ENCODE data around the gene WNT16.

The WNT16 gene

DNA sequence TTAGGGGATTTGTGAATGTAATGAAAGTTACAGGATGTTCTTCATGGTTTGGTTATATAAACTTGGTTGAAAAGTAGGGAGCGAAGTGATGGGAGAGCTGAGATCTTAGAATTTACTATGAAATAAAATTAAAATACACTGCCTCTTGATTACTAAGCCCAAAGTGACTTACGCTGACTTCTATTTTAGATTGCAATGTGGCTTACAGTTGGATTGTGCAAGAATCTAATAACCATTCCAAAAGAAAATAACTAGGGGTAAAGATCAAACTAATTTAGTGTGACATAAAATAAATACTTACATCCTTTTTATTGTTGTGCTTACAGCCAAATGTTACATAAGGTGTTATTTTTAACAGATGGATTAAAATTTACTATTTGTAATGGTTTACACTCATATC lies 15.3 kb downstream of the WNT16 start:
- no peak for DNase-seq (ENCODE audit: low read depth)

DNA sequence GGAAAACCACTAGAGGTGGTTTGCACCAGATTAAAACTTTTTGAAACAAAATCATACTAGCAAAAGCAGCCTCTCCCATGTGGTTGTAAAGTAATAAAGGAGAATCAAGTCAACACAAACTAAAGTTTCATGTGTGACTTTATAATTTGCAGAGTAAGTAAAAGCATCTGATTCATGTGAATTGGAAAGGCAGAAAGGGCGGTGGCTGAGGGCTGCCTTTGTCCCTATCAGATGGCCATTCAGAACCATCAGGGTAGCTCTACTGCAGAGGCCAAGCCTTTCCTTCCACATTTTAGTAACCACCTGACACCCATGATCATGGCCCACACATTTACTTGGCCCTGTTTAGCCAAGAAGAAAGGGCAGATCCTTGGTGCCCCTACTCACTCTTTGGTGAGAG lies 15.7 kb downstream of the WNT16 start:
- no peak for DNase-seq (ENCODE audit: low read depth)

DNA sequence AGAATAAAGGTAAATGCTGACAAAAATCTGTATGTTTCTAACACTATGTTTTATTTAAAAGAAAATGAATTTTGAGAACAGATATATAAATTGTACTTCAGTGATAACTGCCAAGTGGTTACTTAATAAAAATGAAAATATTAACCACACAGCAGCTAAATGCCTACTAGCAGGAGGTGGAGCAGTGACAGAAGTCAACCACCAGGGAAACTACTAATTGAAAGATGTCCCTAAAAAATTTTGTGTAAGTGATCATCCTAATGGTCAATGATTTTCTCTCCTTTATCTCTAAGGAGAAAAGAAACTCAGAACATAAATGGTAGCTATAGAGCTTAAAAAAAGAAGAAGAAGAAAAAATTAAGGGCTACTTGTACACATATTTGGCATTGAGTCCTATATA lies 22.9 kb downstream of the WNT16 start:
- no peak for DNase-seq (ENCODE audit: low read depth)

DNA sequence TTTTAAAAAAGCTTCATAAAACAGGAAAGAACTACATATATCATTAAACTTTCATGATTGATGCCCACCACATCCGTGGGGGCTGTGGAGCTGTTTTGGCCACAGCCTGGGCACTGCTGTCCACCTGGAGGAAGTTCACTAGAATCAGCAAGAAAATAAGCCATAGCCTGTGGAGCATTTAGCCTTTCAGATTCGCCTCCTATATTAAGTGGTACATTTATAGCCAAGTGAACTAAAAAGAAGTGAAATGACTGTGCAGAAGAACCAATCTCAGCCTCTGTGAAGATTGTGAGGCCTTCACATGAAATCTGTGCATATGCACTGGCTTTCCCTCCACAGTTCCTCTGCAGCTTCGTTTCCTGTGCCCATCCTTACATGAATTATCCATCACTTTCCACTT lies 23.5 kb downstream of the WNT16 start:
- no peak for DNase-seq (ENCODE audit: low read depth)

DNA sequence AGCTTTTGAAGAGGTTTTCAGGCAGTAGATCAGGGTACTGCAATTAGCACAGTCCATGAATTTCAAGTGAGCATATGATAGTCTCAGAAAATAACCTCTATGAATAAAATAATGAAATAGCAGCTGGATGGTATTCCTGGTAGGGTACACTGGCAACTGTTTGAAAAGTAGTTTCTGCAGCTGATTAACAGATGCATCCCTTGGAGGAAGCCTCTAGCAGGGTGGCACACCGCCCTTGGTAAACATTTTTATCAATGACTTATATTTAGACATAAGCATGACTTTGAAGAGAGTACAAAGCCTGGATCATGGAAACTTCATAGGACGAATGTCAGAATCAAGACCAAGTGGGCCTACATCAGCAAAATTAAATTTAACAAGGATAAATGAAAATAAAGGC lies 26.8 kb downstream of the WNT16 start:
- DNase-seq (ENCODE audit: low read depth) = no peak

DNA sequence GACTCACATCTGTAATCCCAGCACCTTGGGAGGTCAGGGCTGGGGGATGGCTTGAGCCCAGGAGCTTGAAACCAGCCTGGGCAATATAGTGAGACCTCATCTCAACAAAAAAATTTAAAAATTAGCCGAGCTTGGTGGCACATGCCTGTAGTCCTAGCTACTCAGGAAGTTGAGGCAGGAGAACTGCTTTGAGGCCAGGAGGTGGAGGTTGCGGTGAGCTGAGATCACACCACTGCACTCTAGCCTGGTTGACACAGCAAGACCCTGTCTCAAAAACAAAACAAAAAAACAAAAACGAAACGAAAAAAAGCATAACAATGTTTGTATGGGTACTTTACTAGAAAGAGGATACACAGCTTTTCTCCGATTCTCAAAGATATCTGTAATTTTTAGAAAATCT lies 31.8 kb downstream of the WNT16 start:
- no peak for DNase-seq (ENCODE audit: low read depth)

DNA sequence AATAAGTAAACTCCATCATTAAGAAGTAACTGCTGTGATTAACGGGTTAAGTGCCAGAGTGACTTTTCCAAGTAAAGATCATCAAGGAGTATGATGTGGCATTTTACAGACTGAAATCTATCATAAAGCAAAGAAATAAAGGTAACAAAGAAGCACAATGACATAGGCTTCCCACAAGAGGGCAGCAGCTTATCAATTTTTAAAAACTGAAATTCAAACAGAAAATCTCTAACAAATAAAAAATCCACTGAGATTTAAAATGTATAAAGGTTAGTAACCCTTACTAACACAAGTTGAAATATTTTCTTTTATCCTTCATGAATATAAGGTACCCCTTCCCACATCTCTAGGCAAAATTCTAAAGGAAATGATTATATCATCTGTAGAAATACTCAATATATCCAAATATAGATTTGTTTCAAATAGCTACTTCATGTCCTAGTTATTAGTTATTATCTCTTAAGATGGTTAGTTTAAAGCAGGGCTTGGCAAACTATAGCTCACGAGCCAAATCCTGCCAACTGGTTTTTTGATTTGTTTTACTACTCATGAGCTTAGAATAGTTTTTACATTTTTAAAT lies 38.1 kb downstream of the WNT16 start:
- peak; percentile 3 for DNase-seq (ENCODE audit: low read depth)

DNA sequence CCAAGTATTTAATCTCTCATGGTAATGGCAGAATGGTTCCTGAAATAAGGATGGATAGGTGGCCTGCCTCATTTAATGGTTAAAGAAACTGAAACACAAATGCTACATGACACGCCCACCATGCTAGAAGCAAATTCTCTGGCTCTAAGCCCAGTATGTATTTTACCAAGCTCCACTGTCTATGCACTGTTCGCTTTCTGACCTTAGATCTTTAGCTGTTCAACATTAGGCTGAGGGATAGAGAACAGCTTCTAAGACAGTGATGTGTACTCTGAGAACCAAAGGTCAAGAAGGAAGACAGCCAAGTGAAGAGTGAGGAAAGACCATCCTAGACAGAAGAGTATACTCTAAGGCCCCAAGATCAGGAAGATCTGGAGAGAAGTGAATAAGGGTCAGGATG lies 40.7 kb downstream of the WNT16 start:
- no peak for DNase-seq (ENCODE audit: low read depth)

DNA sequence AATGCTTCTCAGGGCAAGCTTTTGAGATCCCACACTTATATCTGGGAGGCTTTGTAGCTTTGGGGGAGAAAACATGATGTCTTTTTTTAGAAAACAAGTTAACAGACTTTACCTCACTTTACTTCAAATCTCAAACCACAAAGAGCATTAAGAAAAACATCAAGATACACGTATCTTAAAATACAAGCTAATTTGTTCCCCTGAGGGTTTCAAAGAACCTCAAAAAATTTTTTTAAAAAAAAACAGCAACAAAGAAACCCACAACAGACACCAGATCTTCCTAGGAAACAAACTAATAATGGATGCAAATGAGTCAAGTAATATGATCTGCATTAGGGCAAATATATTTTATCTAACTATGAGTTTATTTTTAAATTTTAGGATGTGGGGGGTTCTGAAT lies 42.6 kb downstream of the WNT16 start:
- DNase-seq (ENCODE audit: low read depth) = no peak

DNA sequence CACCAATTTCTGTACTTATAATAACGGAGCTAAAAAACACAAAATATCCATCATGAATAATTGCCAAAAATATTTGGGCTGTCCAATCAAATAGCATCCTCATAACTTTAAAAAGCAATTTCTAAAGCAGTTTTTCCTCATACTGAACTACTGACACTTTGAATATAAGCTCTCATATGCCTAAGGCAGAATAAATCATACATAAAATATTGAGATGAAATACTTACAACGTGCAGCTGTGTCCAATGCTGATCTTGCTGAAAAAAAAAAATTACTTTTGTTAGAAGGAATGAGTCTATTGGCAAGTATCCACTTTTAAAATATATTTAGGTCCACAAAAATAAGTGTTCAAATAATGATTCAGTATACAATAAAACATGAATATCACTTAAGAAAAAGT lies 43.1 kb downstream of the WNT16 start:
- DNase-seq (ENCODE audit: low read depth) = no peak

DNA sequence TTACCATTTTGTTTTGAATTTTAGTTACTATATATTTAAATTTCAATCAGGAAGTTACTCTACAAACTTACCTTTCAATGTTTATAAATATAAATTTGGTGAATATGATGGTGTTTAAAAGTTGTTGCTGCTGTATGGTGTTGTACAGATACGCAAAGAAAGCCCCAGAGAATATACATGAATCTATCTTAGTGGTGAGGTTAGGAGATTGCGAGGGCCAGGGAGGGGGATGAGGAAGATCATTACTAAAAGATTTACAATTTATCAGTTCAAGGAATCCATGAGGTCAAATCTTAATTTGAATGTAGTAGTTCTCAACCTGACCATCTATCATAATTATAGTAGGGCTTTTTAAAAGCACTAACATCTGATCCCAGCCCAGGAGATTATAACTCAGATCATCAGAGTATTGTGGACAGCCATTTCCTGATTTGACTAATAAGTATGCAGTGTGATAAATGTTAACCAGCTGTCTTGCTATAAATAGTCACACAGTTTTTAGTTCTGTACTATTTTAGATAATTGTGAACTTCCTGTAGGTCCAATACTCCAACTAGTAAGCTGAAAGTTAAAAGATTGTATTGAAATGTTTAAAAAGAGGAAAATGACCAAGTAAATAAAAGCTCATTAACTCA lies 43.7 kb downstream of the WNT16 start:
- DNase-seq (ENCODE audit: low read depth) = no peak

DNA sequence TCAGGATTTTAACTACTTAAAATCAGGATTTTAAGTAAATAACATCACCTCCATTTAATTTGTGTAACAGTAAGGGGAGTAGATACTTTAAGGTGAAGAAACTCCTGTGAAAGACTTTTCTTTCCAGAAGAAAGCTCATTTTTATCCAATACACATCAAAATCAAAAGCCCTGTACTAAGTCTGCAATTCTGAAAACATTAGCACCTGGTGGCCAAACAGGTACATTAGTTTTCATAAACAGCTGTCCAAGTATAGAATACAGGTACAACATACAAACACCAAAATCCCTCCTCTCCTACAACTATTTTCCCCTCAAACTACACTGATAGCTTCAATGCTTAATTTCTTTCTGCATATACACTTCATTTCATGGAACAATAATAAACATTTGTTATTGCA lies 44.4 kb downstream of the WNT16 start:
- DNase-seq (ENCODE audit: low read depth) = no peak

DNA sequence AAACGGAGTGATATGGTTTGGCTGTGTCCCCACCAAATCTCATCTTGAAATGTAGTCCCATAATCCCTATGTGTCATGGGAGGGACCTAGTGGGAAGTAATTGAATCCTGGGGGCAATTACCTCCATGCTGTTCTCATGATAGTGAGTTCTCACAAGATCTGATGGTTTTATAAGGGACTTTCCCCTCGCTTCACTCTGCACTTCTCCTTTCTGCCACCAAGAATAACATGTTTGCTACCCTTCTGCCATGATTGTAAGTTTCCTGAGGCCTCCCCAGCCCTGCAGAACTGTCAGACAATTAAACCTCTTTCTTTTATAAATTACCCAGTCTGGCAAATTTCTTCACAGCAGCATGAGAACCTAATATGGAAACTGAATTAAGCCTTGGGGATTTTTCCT lies 48.2 kb downstream of the WNT16 start:
- DNase-seq (ENCODE audit: low read depth) = no peak

DNA sequence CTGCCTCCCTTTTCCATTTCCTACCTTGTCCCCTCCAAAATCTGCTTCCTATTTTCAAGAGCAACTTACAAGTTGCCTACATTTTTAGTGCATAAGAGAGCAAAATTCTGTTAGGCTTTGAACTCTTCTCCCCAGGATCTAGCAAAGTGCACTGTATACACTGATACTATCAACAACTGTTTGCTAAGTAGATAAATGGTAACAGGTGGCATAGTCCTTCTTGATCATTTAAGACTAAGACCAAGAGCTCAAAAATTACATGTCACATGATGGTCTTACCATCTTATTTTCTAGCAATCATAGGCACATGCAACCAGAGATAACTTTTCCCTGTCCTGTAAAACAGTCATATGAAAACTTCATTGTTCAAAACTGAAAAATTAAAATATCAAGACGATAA lies 51.1 kb downstream of the WNT16 start:
- DNase-seq (ENCODE audit: low read depth) = no peak

DNA sequence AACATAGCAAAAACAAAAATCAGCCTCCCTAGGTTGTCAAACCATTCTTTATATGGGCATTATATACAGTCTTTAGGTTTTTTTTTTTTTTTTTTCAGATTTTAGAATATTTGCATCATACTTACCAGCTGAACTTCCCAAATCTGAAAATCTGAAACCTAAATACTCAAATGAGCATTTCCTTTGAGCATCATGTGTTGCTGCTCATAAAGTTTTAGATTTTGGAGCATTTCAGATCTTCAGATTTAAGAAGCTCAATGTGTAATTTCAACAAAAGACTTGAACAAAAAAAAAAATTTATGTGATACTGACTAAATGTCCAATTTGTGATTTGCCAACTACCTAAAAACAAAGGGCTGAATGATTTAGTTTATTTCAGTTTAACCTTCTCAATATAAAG lies 53.7 kb downstream of the WNT16 start:
- DNase-seq (ENCODE audit: low read depth) = no peak

DNA sequence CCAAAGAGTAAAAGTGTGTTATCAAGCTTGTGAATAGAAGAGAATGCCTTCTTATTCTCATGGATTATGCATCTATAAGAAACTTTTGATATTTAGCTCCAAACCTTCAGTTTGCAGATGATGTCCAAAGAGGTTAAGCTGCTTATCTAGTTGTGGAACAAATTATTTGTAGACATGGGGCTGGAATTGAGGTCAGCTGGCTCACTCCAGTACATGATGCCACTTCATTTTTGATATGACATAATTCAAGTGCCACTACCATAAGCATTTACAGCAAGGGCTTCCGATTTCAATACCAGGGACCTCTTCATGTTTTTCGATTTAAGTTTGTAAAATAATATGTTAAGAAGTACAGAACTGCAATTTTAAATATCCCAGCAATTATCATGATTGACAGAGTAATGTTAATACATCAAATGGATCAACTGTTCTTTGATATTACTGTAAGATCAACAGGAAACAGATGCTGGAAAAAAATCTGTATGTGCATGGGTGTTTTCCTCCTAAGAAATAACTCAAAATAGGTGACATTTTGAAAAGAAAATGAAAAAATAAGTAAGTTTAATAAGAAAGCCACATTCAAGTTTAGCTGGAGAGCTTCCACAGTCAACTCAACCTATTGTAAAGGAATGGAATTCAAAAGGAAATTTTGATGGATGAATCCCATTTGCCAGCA lies 54.6 kb downstream of the WNT16 start:
- no peak for DNase-seq (ENCODE audit: low read depth)

DNA sequence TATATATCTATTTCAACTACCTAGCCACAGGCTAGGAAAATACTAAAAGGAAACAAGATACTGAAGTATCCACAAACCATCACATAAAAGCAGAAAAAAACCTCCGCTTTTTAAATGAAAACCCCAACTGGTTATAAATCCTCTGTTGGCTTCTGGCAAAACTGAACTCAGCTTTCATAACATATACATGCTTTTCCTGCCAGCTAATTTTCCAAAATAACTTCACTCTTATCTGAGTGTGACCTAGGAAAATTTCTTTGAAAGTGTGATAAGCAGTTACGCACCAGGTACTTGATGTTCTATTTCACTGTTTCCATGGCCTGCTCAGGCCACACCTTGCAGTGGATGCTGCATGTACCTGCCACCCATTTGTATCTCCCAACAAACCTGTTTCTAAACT lies 55.5 kb downstream of the WNT16 start:
- DNase-seq (ENCODE audit: low read depth) = no peak

DNA sequence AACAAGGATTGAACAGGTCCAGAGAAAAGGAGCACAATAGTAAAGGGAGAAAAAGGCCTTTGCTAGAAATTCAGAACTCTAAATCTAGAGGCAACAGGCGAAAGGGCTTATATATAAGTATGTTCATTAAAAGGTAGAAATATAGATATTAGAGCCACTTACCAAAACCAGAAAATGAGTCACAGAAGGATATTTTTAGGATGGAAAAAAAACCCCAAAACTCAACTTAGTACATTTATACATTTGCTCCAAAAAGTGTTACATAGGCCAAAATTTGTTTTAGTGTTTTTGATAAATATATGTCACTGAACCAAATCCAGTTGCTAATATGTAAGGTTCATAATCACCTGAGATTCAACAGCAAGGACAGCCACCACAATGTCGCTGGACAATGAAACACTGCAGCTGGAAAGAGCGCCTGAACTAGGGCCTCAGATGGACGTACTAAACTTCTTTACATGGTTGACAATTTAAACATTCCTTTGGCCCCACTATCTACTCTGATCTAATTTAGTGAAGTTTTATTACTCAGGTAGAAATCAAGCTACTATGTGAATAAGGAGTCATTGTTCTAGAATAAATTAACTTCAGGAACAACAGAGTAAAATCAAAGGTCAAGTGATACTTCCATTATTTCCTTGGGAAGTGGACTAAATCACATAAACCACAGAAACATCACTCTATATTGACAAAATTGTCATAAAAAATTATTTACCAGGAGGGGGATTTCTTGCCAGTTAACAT lies 56.4 kb downstream of the WNT16 start:
- DNase-seq (ENCODE audit: low read depth) = no peak

DNA sequence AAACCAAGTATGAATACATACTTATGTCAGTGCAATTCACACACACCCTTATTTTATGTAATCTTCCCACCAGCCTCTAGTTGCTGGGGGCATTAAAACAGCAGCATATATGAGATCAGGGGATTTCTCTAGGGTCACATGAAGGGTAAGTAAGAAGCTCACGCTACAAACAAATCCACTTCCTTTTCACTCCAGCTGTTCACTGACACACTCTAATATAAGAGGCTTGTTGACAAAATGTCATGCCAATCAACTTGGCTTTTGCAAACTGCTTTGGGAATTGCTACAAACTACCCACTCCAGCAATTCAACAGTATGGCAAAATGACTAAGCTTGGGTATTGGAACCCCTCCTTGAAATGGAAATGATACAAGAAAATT lies 57.0 kb downstream of the WNT16 start:
- no peak for DNase-seq (ENCODE audit: low read depth)

DNA sequence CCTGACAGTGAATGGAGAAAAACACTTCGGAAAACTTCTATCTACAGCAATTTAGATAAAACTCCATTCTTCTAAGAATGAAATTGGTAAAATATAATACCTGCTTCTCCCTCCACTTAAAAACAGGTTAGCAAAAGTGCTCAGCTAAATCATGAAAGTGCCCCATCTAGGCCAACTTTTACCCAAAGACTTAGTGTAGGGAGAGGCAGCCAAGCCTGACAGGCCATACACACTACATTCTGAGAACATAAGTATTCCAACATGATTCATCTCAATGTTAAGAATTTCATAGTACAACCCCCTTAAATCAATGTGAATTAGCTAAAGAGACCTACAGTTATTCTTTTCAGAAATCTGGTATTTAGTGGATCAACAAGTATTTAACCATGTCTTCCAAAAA lies 60.1 kb downstream of the WNT16 start:
- DNase-seq (ENCODE audit: low read depth) = no peak

DNA sequence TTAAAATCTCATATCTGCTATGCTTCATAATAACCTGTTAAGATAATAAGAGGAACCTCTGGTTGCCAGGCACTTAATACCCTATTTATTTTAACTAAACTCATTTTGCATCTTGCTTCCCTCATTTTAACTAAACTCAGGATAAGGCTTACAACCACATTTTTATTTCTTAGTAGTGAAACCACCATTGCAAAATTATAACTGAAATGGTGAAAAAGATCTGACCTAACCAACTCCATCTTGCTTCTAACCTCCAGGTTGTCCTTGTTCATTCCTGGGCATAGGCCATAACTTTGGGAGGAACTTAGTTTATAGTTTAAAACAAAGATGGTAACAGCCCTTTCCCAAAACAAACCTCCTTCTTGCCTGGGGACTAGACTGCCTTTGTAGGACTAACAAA lies 61.3 kb downstream of the WNT16 start:
- no peak for DNase-seq (ENCODE audit: low read depth)

DNA sequence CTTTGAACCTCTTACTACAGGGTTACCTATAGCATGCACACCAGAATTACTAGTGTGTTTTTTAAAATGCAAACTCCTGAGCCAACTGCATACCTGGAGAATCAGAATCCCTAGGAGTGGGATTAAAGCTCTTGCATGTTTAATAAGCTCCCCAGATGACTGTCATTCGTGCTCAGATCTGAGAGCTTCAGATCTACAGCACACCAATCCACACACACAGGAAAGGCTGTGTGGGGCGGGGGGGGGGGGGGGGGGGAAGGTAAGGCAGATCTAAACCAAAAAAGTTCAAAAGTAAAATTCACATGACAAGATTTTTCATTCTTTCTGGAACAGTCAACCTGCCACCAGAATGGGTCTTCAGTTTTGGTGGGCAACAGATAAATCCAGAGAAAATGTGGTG lies 61.8 kb downstream of the WNT16 start:
- no peak for DNase-seq (ENCODE audit: low read depth)

All from activated T-cell treated with anti-CD3 and anti-CD28 coated beads for 1 hour (primary cell).